NCI-H1694 (cell line): ENCODE measurements around the gene NR1H2.

Source experiments
- DNase-seq: peaks from one replicate; lab custom pipeline; 2025; lab: John Stamatoyannopoulos, UW

The NR1H2 gene

DNA sequence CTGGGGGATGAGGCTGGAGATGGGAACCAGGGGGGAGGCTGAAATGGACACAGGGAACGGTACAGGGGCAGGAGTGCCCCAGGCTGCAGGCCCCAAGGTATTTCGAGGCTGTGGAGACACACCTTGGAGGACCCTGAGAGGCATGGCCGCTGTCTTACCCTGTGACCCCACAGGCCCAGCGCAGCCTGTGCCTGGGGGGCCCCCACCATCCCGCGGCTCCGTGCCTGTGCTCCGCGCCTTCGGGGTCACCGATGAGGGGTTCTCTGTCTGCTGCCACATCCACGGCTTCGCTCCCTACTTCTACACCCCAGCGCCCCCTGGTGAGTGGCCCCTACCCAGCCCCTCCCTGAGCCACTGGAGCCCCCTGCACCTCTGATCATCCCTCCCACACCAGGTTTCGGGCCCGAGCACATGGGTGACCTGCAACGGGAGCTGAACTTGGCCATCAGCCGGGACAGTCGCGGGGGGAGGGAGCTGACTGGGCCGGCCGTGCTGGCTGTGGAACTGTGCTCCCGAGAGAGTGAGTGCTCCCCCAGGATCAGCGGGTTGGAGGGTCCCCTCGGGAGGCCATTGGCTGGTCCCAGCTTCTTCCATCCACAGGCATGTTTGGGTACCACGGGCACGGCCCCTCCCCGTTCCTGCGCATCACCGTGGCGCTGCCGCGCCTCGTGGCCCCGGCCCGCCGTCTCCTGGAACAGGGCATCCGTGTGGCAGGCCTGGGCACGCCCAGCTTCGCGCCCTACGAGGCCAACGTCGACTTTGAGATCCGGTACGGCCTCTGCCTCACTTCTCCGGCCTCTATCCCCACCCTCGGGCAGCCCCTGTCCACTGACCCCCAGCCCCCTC, 25.6 kb downstream of the NR1H2 start:
- DNase-seq, result no peak

DNA sequence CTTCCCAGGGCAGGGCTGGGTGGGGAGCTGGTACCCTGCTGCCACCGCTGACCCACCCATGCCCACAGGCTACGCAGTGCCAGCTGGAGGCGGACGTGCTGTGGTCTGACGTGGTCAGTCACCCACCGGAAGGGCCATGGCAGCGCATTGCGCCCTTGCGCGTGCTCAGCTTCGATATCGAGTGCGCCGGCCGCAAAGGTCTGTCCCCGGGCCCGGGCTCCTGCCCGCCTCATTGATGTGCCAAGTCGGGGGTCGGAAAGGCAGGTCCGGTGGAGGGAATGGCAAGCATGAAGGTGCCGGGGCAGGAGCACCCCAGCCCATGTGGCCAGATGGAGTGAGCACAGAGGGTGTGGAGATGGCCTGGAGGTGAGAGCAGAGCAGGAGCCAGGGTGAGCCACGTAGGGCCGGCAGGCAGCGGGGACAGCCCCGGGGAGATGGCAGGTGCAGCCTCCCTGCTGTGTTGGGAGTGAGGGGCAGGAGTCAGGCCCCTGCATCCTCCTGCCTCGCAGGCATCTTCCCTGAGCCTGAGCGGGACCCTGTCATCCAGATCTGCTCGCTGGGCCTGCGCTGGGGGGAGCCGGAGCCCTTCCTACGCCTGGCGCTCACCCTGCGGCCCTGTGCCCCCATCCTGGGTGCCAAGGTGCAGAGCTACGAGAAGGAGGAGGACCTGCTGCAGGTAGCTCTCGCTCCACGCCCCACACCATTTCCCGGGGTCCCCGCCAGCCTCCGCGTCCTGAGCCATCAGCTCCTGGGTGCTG, 26.5 kb downstream of the NR1H2 start:
- no peak for DNase-seq

DNA sequence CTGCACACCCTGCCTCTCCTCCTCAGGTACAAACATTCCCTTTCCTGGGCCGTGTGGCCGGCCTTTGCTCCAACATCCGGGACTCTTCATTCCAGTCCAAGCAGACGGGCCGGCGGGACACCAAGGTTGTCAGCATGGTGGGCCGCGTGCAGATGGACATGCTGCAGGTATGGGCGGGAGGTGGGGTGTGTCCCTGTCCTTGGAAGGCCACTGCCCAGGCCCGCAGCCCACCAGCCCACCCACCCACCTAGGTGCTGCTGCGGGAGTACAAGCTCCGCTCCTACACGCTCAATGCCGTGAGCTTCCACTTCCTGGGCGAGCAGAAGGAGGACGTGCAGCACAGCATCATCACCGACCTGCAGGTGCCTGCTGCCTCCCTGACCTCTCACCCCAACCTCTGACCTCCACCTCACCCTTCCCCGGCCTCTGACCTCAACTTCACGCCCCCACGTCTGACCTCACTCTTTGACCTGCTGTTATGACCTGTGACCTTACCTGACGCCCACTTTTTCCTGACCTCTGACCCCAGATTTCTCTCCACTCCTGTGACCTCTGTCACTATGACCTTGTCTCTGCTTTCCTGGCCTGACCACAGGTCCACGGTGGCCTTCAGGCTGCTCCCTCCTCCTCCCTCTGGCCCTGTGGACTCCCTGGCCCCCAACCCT, 30.0 kb downstream of the NR1H2 start:
- DNase-seq, result no peak

DNA sequence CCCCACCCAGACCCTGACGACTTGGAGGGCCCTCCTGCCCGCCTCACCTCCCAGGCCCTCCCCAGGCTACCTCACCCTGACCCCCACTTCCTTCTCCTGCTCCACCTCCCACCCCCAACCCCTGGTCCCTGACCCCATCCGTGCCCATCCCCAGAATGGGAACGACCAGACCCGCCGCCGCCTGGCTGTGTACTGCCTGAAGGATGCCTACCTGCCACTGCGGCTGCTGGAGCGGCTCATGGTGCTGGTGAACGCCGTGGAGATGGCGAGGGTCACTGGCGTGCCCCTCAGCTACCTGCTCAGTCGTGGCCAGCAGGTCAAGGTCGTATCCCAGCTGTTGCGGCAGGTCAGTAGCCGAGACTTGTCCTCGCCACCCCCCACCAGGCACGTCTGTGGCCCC, 30.6 kb downstream of the NR1H2 start:
- DNase-seq, result no peak

DNA sequence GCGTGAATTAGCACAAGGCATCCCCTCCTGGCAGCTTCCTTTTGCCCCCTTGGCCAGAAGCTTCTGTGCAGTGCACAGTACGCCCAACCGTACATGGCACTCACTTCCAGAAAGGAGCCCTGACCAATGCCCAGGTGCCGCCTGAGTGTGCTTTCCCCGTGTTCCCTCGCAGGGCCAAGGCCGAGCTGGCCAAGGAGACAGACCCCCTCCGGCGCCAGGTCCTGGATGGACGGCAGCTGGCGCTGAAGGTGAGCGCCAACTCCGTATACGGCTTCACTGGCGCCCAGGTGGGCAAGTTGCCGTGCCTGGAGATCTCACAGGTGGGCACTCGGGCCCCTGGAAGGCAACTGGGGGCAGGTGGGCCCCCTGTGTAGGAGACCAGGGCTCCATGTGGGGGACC, 33.1 kb downstream of the NR1H2 start:
- DNase-seq, result no peak

DNA sequence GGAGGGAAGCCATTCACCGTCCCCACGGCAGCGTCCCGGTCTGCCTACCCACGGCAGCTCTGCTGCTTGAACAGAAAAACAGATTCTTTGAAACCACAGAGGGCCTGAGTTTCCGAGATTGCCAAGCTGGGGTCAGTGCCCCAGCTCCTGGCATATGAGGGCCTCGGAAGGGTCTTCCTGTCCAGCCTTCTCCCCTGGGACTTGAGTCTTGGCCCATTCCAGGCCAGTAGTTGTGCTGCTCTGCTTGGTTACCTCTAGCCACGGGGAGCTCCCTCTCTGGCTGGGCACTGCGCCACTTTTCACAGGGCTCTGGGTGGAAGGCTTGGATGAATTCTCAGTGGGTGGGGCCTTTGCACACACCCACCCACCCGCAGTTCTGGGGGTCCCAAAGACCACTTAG, 33.9 kb downstream of the NR1H2 start:
- DNase-seq, result no peak

DNA sequence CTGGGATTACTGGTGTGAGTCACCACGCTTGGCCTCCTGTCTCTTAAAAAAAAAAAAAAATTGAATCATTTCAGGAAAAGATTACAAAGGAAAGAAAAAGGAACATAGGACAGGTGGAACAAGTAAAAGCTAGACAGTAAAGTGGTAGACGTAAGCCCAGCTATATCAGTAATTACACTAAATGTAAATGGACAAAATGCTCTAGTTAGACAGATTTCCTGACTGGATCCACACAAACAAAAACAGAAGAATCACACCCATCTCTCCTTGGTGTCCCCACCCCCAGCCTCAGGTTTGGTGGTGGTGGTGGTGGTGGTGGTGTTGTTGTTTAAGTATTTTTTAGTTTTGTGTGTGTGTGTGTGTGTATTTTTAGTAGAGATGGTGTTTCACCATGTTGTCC, 36.2 kb downstream of the NR1H2 start:
- no peak for DNase-seq

DNA sequence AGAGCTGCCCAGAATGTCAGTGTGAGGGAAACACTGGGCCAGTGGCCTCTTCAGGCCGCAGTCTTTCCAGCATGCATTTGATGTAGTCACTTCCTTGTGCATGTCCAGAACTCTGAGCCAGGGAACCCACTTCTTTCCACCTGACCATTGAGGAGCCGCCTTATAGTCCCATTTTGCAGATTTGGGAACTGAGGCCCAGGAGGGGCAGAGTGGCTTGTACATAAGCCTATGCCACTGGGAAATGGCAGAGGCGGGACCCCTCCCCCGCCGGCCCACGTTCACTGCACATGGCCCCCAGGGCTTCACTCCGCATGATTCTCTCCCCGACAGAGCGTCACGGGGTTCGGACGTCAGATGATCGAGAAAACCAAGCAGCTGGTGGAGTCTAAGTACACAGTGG, 36.8 kb downstream of the NR1H2 start:
- DNase-seq, result no peak

DNA sequence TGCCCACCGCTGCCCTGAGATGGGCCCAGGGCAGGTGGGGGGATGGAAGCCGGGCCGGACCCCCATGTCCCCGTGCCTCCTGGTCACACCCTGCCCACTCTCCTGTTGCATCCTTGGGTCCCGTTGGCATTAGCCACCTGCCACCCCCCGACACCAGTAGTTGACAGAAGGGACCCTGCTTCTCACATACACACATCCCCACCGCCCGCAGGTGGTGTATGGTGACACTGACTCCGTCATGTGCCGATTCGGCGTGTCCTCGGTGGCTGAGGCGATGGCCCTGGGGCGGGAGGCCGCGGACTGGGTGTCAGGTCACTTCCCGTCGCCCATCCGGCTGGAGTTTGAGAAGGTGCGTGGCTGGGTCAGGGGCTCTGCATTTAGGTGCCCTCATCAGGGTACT, 37.3 kb downstream of the NR1H2 start:
- DNase-seq, result no peak

DNA sequence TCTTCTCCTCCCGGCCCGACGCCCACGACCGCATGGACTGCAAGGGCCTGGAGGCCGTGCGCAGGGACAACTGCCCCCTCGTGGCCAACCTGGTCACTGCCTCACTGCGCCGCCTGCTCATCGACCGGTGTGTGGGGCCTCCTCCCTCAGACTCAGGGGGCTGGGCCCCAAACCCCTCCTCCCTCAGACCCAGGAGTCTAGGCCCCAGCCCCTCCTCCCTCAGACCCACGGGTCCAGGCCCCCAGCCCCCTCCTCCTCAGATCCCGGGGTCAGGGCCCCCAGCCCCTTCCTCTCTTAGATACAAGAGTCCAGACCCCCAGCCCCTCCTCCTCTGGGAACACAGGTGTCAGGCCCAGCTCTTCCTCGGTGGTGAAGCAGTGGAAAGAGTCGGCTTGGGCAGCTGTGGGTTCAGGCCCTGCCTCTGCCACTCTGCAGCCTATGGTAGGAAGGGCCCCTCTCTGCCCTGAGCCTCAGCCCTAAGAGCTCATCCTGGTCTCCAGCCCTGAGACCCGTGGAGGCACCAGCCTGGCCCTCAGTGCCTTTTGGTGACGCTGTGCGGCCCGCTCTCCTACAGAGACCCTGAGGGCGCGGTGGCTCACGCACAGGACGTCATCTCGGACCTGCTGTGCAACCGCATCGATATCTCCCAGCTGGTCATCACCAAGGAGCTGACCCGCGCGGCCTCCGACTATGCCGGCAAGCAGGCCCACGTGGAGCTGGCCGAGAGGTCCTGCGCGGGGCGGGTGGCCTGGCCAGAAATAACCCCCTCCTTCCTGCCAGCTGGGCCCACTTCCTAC, 38.8 kb downstream of the NR1H2 start:
- DNase-seq, result peak; percentile 20

DNA sequence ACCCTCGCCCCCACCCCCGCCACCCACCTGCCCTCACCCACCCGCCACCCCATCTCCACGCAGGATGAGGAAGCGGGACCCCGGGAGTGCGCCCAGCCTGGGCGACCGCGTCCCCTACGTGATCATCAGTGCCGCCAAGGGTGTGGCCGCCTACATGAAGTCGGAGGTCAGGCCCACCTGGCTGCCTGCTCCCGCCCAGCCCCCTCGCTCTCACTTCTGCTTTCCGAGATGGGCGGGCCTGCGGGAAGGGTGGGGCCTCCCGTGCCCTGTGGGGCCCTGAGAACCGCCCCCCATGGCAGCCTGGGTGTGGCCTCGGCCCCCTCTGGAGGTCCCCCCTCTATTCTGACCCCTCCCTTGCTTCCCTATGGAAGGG, 39.4 kb downstream of the NR1H2 start:
- DNase-seq, result no peak

DNA sequence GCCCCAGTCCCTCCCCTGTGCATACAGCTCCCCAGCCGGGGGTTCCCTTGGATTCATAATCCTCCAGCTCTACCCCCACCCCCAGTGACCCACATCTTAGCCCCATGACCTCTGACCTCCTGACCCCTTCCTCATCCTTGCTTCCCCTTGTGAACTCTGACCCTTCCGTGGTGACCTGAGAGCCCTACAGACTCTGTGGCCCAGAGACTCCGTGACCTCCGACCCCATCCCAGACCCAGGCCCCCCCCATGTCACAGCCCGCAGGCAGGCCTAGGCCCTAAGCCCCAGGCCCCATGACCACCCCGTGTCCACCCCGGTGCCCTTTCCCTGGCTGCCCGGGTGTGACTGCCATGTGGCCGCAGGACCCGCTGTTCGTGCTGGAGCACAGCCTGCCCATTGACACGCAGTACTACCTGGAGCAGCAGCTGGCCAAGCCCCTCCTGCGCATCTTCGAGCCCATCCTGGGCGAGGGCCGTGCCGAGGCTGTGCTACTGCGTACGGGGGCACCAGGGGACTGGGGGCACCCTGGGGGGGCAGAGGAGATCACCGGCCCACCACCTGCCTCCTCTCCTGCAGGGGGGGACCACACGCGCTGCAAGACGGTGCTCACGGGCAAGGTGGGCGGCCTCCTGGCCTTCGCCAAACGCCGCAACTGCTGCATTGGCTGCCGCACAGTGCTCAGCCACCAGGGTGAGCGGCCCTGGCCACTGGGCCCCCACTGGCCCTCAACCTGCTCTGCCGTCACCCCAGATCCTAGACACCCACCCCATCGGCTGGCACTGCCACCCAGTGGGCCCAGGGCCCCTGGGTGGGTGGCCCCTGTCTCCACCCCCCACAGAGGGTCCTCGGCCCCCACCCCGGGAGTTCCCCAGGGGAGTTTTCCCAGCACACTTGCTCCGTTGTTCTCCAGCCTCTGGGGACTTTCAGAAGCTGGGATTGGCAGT, 40.0 kb downstream of the NR1H2 start:
- no peak for DNase-seq

DNA sequence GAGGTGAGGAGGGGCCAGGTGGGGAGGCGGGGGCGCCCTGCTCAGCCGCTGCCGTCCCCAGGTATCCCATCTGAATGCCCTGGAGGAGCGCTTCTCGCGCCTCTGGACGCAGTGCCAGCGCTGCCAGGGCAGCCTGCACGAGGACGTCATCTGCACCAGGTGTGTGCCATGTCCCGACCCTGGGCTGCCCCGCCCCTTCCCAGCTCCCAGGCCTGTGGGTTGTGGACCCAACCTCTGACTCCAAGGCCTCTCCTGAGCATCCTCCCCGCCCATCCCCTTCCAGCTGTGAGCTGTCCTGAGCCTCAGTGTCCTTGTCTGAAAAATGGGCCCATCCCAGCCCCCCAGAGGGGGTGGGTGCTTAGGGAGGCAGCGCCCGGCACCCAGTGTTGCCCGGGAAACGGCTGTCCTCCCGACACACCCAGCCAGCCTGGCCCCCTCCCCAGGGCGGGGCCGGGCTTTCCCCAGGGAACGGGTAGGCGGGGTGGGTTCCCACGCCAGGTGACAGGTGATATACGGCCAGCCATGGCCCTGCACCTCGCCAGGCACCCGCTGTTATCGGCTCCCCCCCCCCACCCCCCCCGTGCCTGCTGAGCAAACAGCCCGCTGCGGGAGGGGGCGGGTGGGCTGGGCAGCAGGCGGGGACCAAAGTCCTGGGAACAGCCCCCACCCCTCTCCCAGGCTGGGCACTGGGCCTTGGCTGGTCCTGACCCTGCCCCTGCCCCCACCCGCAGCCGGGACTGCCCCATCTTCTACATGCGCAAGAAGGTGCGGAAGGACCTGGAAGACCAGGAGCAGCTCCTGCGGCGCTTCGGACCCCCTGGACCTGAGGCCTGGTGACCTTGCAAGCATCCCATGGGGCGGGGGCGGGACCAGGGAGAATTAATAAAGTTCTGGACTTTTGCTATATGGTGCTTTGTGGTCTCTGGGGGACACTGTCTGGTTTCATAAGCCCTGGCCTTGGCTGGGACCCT, 41.1 kb downstream of the NR1H2 start:
- DNase-seq, result no peak

DNA sequence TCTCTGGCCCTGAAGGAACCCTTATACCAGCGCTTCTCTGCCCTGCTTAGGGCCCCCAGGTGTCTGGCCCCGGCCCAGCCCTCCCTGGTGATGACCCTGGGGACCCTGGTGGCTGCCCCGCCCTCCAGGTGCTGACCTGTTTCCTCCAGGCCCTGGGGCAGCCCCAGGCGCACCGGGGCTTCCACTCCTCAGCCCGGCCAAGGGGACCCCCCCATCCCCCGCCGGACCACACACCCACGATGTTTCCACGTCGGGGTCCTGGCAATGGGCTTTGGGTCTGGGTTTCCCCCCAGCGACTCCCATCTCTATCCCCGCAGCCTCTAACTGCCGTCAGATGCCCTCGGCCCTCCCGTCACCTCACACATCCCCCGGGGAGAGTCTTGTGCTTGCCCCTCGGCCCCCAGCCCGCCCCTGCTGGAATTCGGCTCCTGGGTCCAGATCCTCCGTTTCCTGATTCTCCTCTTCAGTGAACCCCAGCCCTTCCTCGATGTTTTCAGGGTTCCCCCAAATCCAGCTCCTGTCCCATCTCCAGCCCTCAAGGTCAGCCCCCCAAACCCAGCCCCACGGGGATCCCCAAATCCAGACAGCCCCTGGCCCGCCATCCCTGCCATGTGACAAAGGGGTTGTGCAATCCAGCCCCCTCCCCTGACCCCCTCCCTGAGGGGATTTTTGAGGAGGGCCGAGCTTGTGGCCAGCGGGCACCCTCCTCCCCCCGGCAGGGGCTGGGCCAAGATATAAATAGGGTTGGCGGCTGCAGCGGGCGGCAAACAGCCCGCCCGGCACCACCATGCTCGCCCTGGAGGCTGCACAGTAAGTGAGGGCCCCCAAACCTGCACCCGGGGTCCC, 42.1 kb downstream of the NR1H2 start, which contains the start of gene SPIB:
Gene SPIB, plus strand, starts transcription at position 763 of the 846 bp plus-strand sequence. Its CDS starts 25 bp downstream, at position 788.
- DNase-seq, result no peak

DNA sequence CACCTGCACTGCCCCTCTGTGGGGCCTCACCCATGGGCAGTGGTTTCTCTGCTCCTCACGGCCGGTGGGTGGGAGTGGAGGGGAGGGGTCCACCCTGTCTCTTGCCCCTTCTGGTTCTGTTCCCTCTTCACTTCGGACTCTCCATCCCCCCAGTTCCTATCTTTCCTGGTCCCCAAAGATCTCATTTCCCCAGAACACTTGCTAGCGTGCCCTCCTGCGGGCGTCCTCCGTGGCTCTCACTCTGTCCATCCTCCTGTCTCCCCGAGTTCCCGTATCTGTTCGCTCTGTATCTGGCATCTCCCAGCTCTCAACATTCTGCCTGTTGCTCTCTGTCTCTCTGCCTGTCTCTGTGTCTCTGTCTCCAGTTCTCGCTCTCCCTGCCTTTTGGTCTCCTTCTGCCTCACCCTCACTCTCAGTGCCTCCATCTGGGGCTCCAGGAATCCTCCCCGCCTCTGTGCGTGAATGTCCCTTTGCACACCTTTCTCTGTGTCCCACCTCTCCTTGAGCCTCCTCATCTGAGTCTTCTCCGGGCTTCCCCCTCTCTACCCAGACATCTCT, 42.8 kb downstream of the NR1H2 start:
- no peak for DNase-seq

DNA sequence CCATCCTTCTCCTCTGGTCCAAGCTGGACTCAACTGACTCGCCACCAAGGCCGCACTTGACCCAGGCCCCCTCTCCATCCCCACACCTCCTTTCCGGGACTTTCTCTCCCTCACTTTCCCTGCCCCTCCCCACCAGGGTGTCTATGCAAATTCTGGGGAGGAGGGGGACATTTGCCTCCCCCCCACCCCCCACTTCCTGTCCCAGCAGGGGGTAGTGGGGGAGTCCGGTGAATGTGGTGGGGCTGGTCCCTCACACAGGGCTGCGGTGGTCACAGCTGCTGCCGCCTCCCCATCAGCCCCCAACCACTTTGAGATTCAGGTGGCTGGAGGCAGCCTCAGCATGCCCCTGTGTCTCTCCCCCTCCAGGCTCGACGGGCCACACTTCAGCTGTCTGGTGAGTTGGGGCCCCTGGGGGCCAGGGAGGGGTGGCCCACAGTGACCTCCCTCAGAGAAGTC, 43.4 kb downstream of the NR1H2 start:
- no peak for DNase-seq

DNA sequence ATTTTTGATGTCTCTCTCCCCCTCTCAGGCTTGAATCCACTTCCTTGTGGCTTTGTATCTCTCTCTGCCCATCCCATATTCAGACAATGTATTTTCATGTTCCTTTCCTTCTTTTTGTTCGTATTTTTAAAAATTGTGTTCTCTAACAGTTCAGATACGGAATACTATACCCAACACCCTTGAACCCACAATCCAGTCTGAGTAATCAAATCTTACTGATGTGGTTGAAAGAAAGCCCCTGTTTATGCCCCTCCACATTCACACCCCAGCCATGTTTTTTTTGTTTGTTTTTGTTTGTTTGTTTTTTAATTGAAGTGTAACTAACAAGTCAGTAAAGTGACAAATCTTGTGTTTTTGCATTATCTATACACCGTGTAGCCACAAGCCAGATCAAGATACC, 43.9 kb downstream of the NR1H2 start:
- no peak for DNase-seq

DNA sequence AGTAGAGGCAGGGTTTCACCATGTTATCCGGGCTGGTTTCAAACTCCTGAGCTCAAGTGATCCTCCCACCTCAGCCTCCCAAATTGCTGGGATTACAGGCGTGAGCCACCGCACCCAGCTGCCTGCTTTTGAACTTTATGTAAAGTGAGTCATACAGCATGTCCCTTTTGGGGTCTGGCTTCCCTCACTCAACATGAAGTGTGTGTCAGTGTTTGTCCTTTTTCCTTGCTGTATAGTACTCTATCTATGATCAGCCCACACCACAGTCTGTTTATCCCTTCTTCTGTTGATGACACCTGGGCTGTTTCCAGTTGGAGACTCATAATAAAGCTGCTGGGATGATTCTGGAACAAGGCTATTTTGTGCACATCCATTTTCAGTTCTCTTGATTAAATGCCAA, 44.6 kb downstream of the NR1H2 start:
- no peak for DNase-seq
